Measurements from ENCODE around the gene LUC7L2.

- TF ChIP-seq CTCF (IDR thresholded peaks at IDR 0.05) (no peak), POLR2A (IDR thresholded peaks at IDR 0.05) (no peak), POLR2AphosphoS5 (IDR thresholded peaks at IDR 0.05; ENCODE audit: insufficient read depth in 1 of 2, low read depth in 1 of 2) (no peak)
Observed at GRCh38 chr7:139441961-139442360, 82.3 kb downstream of the LUC7L2 start.
